ENCODE data around the gene LIMK2. TPM values are rescaled to one million over a fixed set of nuclear protein-coding genes. Genes with fewer than 3 reads are reported as not detected.
"Not testable (repeated sequence)": the region's sequence is repeated elsewhere in the genome, so short reads cannot be mapped to it uniquely, and the experiment has no call there.

Gene LIMK2
- total RNA-seq, 4 donors from 2014 or later: 50.0 to 67.2 (median 56.9) TPM

GRCh38 chr22:31187627-31188026 is 24.5 kb upstream of the LIMK2 start:
- no peak overlapping the region for H3K4me3 ChIP-seq
- no peaks in the 10 kb centered on the region for H3K27me3 ChIP-seq
- TF ChIP-seq, protein P1, sequence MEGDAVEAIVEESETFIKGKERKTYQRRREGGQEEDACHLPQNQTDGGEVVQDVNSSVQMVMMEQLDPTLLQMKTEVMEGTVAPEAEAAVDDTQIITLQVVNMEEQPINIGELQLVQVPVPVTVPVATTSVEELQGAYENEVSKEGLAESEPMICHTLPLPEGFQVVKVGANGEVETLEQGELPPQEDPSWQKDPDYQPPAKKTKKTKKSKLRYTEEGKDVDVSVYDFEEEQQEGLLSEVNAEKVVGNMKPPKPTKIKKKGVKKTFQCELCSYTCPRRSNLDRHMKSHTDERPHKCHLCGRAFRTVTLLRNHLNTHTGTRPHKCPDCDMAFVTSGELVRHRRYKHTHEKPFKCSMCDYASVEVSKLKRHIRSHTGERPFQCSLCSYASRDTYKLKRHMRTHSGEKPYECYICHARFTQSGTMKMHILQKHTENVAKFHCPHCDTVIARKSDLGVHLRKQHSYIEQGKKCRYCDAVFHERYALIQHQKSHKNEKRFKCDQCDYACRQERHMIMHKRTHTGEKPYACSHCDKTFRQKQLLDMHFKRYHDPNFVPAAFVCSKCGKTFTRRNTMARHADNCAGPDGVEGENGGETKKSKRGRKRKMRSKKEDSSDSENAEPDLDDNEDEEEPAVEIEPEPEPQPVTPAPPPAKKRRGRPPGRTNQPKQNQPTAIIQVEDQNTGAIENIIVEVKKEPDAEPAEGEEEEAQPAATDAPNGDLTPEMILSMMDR (IDR thresholded peaks at IDR 0.05): no peak
- WGBS, 2 donors: 85 to 88% methylated on average over 6 of the region's 6 CpGs
- H3K27ac ChIP-seq: no peak overlapping the region
- H3K9me3 ChIP-seq: no peaks in the 10 kb centered on the region
- peaks cover 0 to 55% (median 14%) of the 10 kb centered on the region in 3 donors for H3K36me3 ChIP-seq
- DNase-seq (ENCODE audit: low spot score in 2 of 2): no peak
- H3K4me1 ChIP-seq: peaks cover 0 to 10% (median 0%) of the 10 kb centered on the region in 4 donors

GRCh38 chr22:31192513-31192912 is 19.6 kb upstream of the LIMK2 start:
- Histone ChIP-seq H3K4me1 (peaks cover 0 to 14% (median 0%) of the 10 kb centered on the region in 4 donors), H3K36me3 (peaks cover 0 to 76% (median 13%) of the 10 kb centered on the region in 3 donors), H3K27me3 (no peaks in the 10 kb centered on the region), H3K9me3 (no peaks in the 10 kb centered on the region), H3K27ac (peak overlapping the region in 2 of 4 donors; percentile 56 to 67), H3K4me3 (no peak overlapping the region)
- WGBS, 2 donors: 69 to 72% methylated on average over 2 of the region's 2 CpGs
- TF ChIP-seq, protein P1 (IDR thresholded peaks at IDR 0.05): no peak
- DNase-seq (ENCODE audit: low spot score in 2 of 2): no peak

DNA sequence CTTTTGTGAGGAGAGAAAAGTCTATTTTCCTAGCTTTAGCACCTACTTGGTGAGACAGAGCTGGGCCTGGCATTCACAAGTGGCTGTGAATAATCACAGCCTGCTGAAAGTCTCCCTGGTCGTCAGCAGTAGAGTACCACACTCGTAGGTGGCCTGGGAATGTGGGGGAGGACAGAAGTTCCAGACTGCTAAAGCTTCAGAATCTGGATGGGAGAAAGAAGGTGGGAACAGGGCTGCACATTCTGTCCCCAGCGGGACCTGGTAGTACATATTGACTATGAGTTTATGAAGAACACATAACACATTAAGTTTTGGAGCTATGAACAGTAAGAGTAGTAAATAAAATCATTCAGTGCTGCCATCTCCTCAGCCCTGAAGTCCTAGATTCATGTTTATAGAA is 19.0 kb upstream of the LIMK2 start:
- DNase-seq (ENCODE audit: low spot score in 2 of 2): no peak

DNA sequence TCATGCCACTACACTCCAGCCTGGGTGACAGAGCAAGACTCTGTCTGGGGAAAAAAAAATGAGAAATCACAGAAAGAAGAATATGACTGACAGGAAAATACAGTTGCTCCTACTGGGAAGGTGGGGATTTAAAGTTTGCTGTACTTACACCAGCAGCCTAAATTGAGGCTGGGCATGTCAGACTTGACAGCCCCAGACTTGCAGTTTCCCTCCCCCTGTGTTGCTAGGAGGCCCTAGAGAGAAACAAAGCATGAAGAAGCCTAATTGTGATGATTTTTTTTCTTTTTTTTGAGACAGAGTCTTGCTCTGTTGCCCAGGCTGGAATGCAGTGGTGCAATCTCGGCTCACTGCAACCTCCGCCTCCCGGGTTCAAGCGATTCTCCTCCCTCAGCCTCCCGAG is 17.4 kb upstream of the LIMK2 start:
- Histone ChIP-seq H3K4me1 (peaks cover 0 to 14% (median 0%) of the 10 kb centered on the region in 4 donors), H3K36me3 (peaks cover 2 to 73% (median 9%) of the 10 kb centered on the region in 3 donors)
- H3K27ac ChIP-seq; H3K9me3 ChIP-seq; H3K4me3 ChIP-seq; H3K27me3 ChIP-seq; DNase-seq (ENCODE audit: low spot score in 2 of 2): not testable (repeated sequence)
- WGBS, 2 donors: 85 to 93% methylated on average over 5 of the region's 5 CpGs

More for the DNA sequence above, 19.0 kb upstream of the LIMK2 start:
- Histone ChIP-seq H3K4me1 (peaks cover 0 to 14% (median 0%) of the 10 kb centered on the region in 4 donors), H3K4me3 (no peak overlapping the region), H3K27ac (peak overlapping the region in 2 of 4 donors; percentile 56 to 67), H3K36me3 (peaks cover 2 to 76% (median 9%) of the 10 kb centered on the region in 3 donors), H3K9me3 (no peaks in the 10 kb centered on the region), H3K27me3 (no peaks in the 10 kb centered on the region)
- peak in 1 of 2 donors; percentile 33 for TF ChIP-seq EP300 (IDR thresholded peaks at IDR 0.05)
- TF ChIP-seq, protein P1 (IDR thresholded peaks at IDR 0.05): no peak
- WGBS, 2 donors: 41% methylated on average over 3 of the region's 3 CpGs

DNA sequence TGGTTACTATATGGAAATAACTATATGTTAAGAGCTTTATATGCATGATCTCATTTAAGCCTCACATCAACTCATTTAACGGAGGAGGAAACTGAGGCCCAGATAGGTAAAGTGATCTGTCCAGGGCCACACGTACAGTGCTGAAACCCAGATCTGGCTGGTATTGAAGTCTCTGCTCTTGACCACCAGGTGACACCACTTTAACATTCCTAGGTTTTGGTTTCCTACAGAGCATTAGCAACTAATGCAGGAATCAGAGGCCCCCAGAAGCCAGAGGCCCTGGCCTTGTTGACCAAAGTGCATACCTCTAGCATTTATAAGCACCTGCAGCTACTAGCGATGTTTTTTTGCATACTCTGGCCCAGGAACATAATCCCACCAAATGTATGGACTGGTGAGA is 12.9 kb upstream of the LIMK2 start:
- H3K27me3 ChIP-seq: no peaks in the 10 kb centered on the region
- H3K9me3 ChIP-seq: no peaks in the 10 kb centered on the region
- H3K4me1 ChIP-seq: no peaks in the 10 kb centered on the region
- TF ChIP-seq, protein P1 (IDR thresholded peaks at IDR 0.05): peak in 1 of 5 experiments; percentile 7
- no peak for TF ChIP-seq POLR2A (IDR thresholded peaks at IDR 0.05)
- H3K36me3 ChIP-seq: peaks cover 0 to 87% (median 2%) of the 10 kb centered on the region in 3 donors
- WGBS, 2 donors: 93% methylated on average over 3 of the region's 3 CpGs
- H3K4me3 ChIP-seq: no peak overlapping the region
- no peak overlapping the region for H3K27ac ChIP-seq
- DNase-seq (ENCODE audit: low spot score in 2 of 2): no peak

GRCh38 chr22:31204352-31204984 is 7.6 kb upstream of the LIMK2 start:
- DNase-seq (ENCODE audit: low spot score in 2 of 2); H3K27ac ChIP-seq; H3K27me3 ChIP-seq; H3K9me3 ChIP-seq; H3K4me3 ChIP-seq; H3K4me1 ChIP-seq: not testable (repeated sequence)
- WGBS, 2 donors: 74 to 76% methylated on average over 8 of the region's 8 CpGs
- H3K36me3 ChIP-seq: peaks cover 0 to 78% (median 0%) of the 10 kb centered on the region in 3 donors

GRCh38 chr22:31205059-31205458 is 7.0 kb upstream of the LIMK2 start:
- DNase-seq (ENCODE audit: low spot score in 2 of 2); H3K4me3 ChIP-seq; H3K4me1 ChIP-seq; H3K27ac ChIP-seq; H3K9me3 ChIP-seq; H3K27me3 ChIP-seq: not testable (repeated sequence)
- 32 to 40% methylated on average over 4 of the region's 4 CpGs for WGBS, 2 donors
- H3K36me3 ChIP-seq: peaks cover 0 to 72% (median 0%) of the 10 kb centered on the region in 3 donors

DNA sequence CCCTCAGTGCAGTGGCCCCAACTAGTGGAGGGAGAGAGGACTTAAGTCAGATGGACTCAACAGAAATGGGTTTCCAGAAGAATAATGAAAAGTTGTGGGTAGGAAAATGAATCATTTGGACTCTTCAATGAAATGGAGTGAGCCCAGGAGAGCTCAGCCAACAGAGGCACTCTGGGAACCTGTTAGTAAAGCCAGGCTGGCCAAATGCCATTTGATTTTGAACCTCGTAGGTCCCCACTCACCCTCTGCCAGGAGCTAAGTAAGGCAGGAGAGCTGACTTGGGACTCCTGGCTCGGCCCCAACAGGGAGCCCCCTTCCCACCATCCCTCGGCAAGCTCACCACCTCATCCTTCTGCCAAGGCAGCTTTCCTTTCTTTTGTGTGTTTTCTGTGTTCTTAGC is 5.6 kb upstream of the LIMK2 start:
- DNase-seq (ENCODE audit: low spot score in 2 of 2); H3K27ac ChIP-seq; H3K27me3 ChIP-seq; H3K9me3 ChIP-seq; H3K4me3 ChIP-seq: not testable (repeated sequence)
- H3K4me1 ChIP-seq: peaks cover 0 to 11% (median 5%) of the 10 kb centered on the region in 4 donors
- WGBS, 2 donors: 74 to 78% methylated on average over 3 of the region's 3 CpGs
- H3K36me3 ChIP-seq: peaks cover 0 to 61% (median 0%) of the 10 kb centered on the region in 3 donors
